ENCODE results near the gene TBC1D25.

The TBC1D25 gene

GRCh38 chrX:48539345-48540027, at the start of gene TBC1D25:
Gene TBC1D25 (plus strand): TSS chrX:48539714. CDS start chrX:48539798, 84 bp downstream.
- peak; percentile 92 for DNase-seq (ENCODE audit: low spot score)

GRCh38 chrX:48489892-48490291, 49.6 kb upstream of the TBC1D25 start:
- DNase-seq (ENCODE audit: low spot score): no peak

- DNase-seq (ENCODE audit: low spot score): no peak
Measured at GRCh38 chrX:48490661-48491060, 48.9 kb upstream of the TBC1D25 start.

GRCh38 chrX:48491809-48492208, 47.7 kb upstream of the TBC1D25 start:
- no peak for DNase-seq (ENCODE audit: low spot score)

- DNase-seq (ENCODE audit: low spot score): no peak
Measured at GRCh38 chrX:48492293-48492910, 47.1 kb upstream of the TBC1D25 start.

GRCh38 chrX:48493890-48494364, 45.6 kb upstream of the TBC1D25 start:
- peak; percentile 67 for DNase-seq (ENCODE audit: low spot score)

GRCh38 chrX:48496660-48497059, 42.9 kb upstream of the TBC1D25 start:
- no peak for DNase-seq (ENCODE audit: low spot score)

- no peak for DNase-seq (ENCODE audit: low spot score)
Measured at GRCh38 chrX:48497871-48498270, 41.6 kb upstream of the TBC1D25 start.

GRCh38 chrX:48498374-48498809, 41.1 kb upstream of the TBC1D25 start:
- DNase-seq (ENCODE audit: low spot score): no peak

- no peak for DNase-seq (ENCODE audit: low spot score)
Measured at GRCh38 chrX:48504261-48504660, 35.3 kb upstream of the TBC1D25 start.

GRCh38 chrX:48505481-48505880, 34.0 kb upstream of the TBC1D25 start:
- DNase-seq (ENCODE audit: low spot score): no peak

GRCh38 chrX:48507246-48507645, 32.3 kb upstream of the TBC1D25 start:
- no peak for DNase-seq (ENCODE audit: low spot score)

- peak; percentile 94 for DNase-seq (ENCODE audit: low spot score)
Measured at GRCh38 chrX:48508400-48509244, 30.9 kb upstream of the TBC1D25 start, which contains the start of gene PORCN. Gene PORCN (plus strand): TSS chrX:48508992. CDS start chrX:48509821, 829 bp downstream.

- no peak for DNase-seq (ENCODE audit: low spot score)
Measured at GRCh38 chrX:48509245-48509590, 30.3 kb upstream of the TBC1D25 start.

- no peak for DNase-seq (ENCODE audit: low spot score)
Measured at GRCh38 chrX:48509619-48510018, 29.9 kb upstream of the TBC1D25 start.

- peak; percentile 46 for DNase-seq (ENCODE audit: low spot score)
Measured at GRCh38 chrX:48511560-48511959, 28.0 kb upstream of the TBC1D25 start.

GRCh38 chrX:48512371-48512935, 27.1 kb upstream of the TBC1D25 start:
- no peak for DNase-seq (ENCODE audit: low spot score)

GRCh38 chrX:48513670-48514069, 25.8 kb upstream of the TBC1D25 start:
- no peak for DNase-seq (ENCODE audit: low spot score)

GRCh38 chrX:48514126-48514806, 25.2 kb upstream of the TBC1D25 start:
- DNase-seq (ENCODE audit: low spot score): no peak

- no peak for DNase-seq (ENCODE audit: low spot score)
Measured at GRCh38 chrX:48514868-48515460, 24.6 kb upstream of the TBC1D25 start.

GRCh38 chrX:48515842-48516241, 23.7 kb upstream of the TBC1D25 start:
- no peak for DNase-seq (ENCODE audit: low spot score)
